CD4-positive, alpha-beta T cell treated with Interleukin-2 at 100 ng/mL for 4 hours (primary cell): ENCODE measurements around the gene GALNT14.

ENCODE experiments used
- DNase-seq: peaks from one replicate; pipeline ENCODE4 v3.0.0-alpha.2; 2020; ENCODE audit warnings: low spot score

Gene GALNT14

GRCh38 chr2:30883822-30884221 lies 254.4 kb downstream of the GALNT14 start:
- DNase-seq, result no peak

DNA sequence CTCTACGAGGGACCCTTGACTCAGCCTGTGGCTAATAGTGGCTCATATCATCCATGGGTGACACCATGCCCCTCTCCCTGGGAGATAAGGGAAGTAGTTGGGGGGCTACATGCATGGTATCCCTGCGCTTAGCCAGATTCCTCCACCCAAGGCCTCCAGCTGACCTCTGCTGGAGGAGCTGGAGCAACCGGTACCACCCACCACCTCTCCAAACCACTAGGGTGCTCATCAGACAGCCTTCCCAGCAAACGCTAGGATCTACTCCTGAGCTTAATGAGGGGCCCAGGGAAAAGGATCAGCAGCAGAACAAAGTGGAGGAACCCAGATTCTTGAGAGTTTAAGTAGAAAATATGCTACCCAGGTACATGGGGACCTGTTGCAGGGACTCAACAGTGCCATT lies 255.1 kb downstream of the GALNT14 start:
- no peak for DNase-seq

GRCh38 chr2:30880516-30880915 lies 257.7 kb downstream of the GALNT14 start:
- DNase-seq, result no peak

GRCh38 chr2:30877833-30878232 lies 260.4 kb downstream of the GALNT14 start:
- DNase-seq, result no peak

- DNase-seq, result no peak
Observed at GRCh38 chr2:30872797-30873196, 265.4 kb downstream of the GALNT14 start.

DNA sequence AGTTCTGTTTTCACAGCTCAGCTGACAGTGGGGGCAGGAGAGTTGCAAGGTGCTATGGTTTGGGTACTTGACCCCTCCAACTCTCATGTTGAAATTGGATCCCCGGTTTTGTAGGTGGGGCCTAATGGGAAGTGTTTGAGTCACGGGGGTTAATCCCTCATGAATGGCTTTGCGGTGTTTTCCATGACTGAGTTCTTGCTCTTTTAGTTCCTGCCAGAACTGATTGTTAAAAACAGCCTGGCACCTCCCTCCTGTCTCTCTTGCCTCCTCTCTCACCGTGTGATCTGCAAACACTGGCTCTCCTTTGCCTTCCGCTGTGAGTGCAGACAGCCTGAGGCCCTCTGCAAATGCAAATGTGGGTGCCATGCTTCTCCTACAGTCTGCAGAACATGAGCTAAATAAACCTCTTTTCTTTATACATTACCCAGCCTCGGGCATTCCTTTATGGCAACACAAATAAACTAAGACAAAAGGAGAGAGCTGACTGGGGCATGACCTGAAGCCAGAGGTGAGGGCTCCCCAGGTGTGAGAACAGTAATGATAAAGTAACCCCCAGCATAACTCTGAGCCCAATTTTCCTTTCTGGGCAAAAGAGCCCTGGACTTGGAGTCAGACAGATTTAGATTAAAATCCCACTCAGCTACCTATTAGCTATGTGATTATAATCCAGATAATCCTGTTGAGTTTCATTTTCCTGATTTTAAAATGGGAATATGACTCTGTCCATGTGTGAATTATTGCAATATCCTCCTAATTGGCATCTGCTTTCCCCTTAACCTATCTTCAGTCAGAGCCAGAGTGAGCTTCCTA lies 266.1 kb downstream of the GALNT14 start:
- DNase-seq, result no peak

- no peak for DNase-seq
Observed at GRCh38 chr2:30871440-30871839, 266.8 kb downstream of the GALNT14 start.

DNA sequence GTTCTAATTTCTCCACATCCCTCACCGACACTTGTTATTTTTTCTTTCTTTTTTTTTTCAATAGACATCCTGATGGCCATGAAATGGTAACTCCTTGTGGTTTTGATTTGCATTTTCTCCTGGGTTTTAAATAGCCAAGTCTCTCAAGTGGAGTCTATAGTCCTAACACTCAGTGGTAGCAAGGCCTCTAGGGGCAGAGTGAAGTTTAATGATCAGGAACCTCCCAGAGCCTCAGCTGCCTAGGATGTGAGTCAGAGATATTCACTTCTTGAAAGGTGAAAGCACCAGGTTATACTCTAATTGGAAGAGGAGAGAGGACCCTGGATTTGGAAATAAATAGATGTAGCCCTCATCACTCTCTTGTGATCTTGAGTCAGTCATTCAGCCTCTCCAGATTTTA lies 268.3 kb downstream of the GALNT14 start:
- no peak for DNase-seq

DNA sequence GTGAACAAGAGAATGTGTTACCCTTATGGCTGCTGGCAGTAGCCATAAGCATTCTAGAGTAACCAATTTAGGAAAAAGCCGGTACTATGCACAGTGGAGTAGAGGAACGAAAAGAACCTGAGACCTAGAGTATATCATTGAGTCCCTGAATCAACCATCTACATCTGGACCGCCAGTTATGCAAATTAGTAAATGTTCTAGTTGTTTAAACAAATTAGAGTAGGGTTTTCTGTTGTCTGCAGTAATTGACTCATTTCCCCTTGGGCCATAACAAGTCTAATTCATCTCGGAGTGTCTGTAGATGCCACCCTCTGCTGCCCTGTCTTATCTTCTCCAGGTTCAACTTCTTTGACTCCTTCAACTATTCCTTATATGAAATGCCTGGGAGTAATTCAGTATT lies 270.9 kb downstream of the GALNT14 start:
- DNase-seq, result no peak

- DNase-seq, result no peak
Observed at GRCh38 chr2:30866974-30867373, 271.3 kb downstream of the GALNT14 start.

GRCh38 chr2:30865892-30866681 lies 272.2 kb downstream of the GALNT14 start:
- DNase-seq, result no peak

DNA sequence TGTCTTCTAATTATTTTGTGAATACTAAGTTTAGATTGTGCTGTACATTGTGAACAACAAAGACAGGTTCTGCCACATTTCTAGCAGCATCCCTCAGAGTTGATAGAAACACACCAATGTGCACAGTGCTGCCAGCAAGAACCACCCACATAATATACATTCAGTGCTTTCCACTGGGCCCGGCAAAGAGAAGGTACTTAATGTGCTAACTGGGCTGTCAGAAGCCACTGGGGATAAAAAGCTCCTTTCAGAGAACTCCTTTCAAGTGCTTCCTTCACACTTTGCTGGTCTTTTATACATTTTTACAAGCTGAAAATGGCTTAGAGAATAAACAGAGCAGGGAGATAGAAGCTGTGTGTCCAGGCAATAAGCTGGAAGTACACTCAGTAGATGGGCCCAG lies 273.0 kb downstream of the GALNT14 start:
- no peak for DNase-seq

GRCh38 chr2:30862054-30862651 lies 276.1 kb downstream of the GALNT14 start:
- peak; percentile 49 for DNase-seq

GRCh38 chr2:30860726-30861125 lies 277.5 kb downstream of the GALNT14 start:
- DNase-seq, result no peak
